ENCODE measurements around the gene LPA.
"Not testable (repeated sequence)": the region's sequence is repeated elsewhere in the genome, so short reads cannot be mapped to it uniquely, and the experiment has no call there.

DNA sequence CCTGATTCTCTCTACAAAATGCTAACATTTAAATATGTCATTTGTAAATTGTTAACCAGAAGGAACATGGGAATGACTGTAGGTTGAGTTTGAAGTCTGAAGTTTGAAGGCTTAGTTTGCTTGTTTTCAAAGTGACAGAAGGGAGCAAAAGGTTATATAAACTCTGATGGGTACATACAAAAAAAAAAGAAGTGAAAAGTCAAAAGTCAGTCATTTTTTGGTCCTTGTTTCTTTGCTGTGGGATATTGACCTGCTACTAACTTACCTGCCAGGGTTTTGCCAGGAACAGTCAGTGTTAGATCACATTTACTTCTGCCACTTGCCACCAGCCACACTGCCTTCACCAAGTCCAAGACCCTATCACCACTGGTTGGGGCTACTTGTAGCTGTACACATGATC, 44.9 kb upstream of the LPA start:
- TF ChIP-seq, protein P1, sequence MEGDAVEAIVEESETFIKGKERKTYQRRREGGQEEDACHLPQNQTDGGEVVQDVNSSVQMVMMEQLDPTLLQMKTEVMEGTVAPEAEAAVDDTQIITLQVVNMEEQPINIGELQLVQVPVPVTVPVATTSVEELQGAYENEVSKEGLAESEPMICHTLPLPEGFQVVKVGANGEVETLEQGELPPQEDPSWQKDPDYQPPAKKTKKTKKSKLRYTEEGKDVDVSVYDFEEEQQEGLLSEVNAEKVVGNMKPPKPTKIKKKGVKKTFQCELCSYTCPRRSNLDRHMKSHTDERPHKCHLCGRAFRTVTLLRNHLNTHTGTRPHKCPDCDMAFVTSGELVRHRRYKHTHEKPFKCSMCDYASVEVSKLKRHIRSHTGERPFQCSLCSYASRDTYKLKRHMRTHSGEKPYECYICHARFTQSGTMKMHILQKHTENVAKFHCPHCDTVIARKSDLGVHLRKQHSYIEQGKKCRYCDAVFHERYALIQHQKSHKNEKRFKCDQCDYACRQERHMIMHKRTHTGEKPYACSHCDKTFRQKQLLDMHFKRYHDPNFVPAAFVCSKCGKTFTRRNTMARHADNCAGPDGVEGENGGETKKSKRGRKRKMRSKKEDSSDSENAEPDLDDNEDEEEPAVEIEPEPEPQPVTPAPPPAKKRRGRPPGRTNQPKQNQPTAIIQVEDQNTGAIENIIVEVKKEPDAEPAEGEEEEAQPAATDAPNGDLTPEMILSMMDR (IDR thresholded peaks at IDR 0.05): not testable (repeated sequence)
- TF ChIP-seq POLR2A (IDR thresholded peaks at IDR 0.05): not testable (repeated sequence)
